WTC11 (cell line): ENCODE data around the gene LFNG. TPM values are rescaled to one million over a fixed set of nuclear protein-coding genes. Genes with fewer than 3 reads are reported as not detected.

Experiments used
- ATAC-seq: fragments of 200-7000 bp; cut with Tn5 transposase; 2 replicates; pipeline ENCODE4 v1.10.0; 2021; ENCODE audit warnings: mild to moderate bottlenecking, moderate library complexity
- CTCF ChIA-PET: fragments of 300-600 bp; sonication (Branson Sonifier 250); formaldehyde crosslinking; loops from one replicate; lab custom pipeline; 2021; ENCODE audit warnings: antibody characterized with exemption; lab: Charles Lee
- POLR2A ChIA-PET: fragments of 350-600 bp; sonication (Branson Sonifier 250); formaldehyde crosslinking; loops from one replicate; lab custom pipeline; 2021; ENCODE audit warnings: antibody characterized with exemption; lab: Charles Lee
- DNase-seq: peaks from one replicate; pipeline ENCODE4 v3.0.0; 2021; ENCODE audit warnings: low spot score
- H3K27ac Mint-ChIP-seq: 2 replicates; pipeline ENCODE4 v1.8.0; 2021; ENCODE audit warnings: mixed read lengths
- H3K27me3 Mint-ChIP-seq: 2 replicates; pipeline ENCODE4 v1.8.0; 2021; ENCODE audit warnings: low read depth, mild to moderate bottlenecking, moderate library complexity, mixed read lengths
- H3K36me3 Mint-ChIP-seq: 2 replicates; pipeline ENCODE4 v1.8.0; 2021; ENCODE audit warnings: mixed read lengths
- H3K4me1 Mint-ChIP-seq: 2 replicates; pipeline ENCODE4 v1.8.0; 2022; ENCODE audit warnings: mixed read lengths
- H3K4me3 Mint-ChIP-seq: 2 replicates; pipeline ENCODE4 v1.8.0; 2021; ENCODE audit warnings: mild to moderate bottlenecking, moderate library complexity, mixed read lengths
- H3K9me3 Mint-ChIP-seq: 2 replicates; pipeline ENCODE4 v1.8.0; 2021; ENCODE audit warnings: mixed read lengths
- ATF2 ChIP-seq: sonication (generic); formaldehyde crosslinking; IDR thresholded peaks from 2 replicates; pipeline ENCODE4 v1.8.1; 2022; ENCODE audit warnings: low read depth, missing genetic modification reagents, borderline replicate concordance
- ATF6 ChIP-seq: sonication (generic); formaldehyde crosslinking; IDR thresholded peaks from 2 replicates; pipeline ENCODE4 v1.8.1; 2023; ENCODE audit warnings: mild to moderate bottlenecking, missing genetic modification reagents
- CREB1 ChIP-seq: sonication (generic); formaldehyde crosslinking; IDR thresholded peaks from 2 replicates; pipeline ENCODE4 v1.8.0; 2023; ENCODE audit warnings: mild to moderate bottlenecking, missing genetic modification reagents
- ELF4 ChIP-seq: sonication (generic); formaldehyde crosslinking; IDR thresholded peaks from 2 replicates; pipeline ENCODE4 v1.8.1; 2022; ENCODE audit warnings: low read depth, mild to moderate bottlenecking, moderate library complexity, missing genetic modification reagents
- ESRRA ChIP-seq: sonication (generic); formaldehyde crosslinking; IDR thresholded peaks from 2 replicates; pipeline ENCODE4 v1.8.1; 2022; ENCODE audit warnings: mild to moderate bottlenecking, missing genetic modification reagents, borderline replicate concordance
- FOXK1 ChIP-seq: sonication (generic); formaldehyde crosslinking; IDR thresholded peaks from 2 replicates; pipeline ENCODE4 v1.8.0; 2022; ENCODE audit warnings: mild to moderate bottlenecking, moderate library complexity, missing genetic modification reagents
- GABPB1 ChIP-seq: sonication (generic); formaldehyde crosslinking; IDR thresholded peaks from 2 replicates; pipeline ENCODE4 v1.8.1; 2023; ENCODE audit warnings: mild to moderate bottlenecking, missing genetic modification reagents
- GRHL2 ChIP-seq: fragments of 250-450 bp; sonication (Bioruptor Pico); IDR thresholded peaks from 2 replicates; pipeline ENCODE4 v1.8.0; 2022; ENCODE audit warnings: mild to moderate bottlenecking, moderate library complexity; ENCODE audit not compliant: insufficient replicate concordance, severe bottlenecking
- GTF2I ChIP-seq: fragments of 250-450 bp; sonication (Bioruptor Pico); conservative IDR thresholded peaks from 2 replicates; pipeline ENCODE4 v1.4.0; 2021; ENCODE audit warnings: mild to moderate bottlenecking
- MAX ChIP-seq: sonication (generic); formaldehyde crosslinking; IDR thresholded peaks from 2 replicates; pipeline ENCODE4 v1.8.0; 2022; ENCODE audit warnings: mild to moderate bottlenecking, missing genetic modification reagents
- MLX ChIP-seq: sonication (generic); formaldehyde crosslinking; IDR thresholded peaks from 2 replicates; pipeline ENCODE4 v1.8.1; 2023; ENCODE audit warnings: mild to moderate bottlenecking, missing genetic modification reagents, moderate library complexity
- MYBL2 ChIP-seq: sonication (generic); formaldehyde crosslinking; IDR thresholded peaks from 2 replicates; pipeline ENCODE4 v1.8.1; 2023; ENCODE audit warnings: mild to moderate bottlenecking, moderate library complexity, missing genetic modification reagents
- NFYB ChIP-seq: sonication (generic); formaldehyde crosslinking; conservative IDR thresholded peaks from 2 replicates; pipeline ENCODE4 v1.8.0; 2022; ENCODE audit warnings: low read depth, missing genetic modification reagents
- NR2C2 ChIP-seq: sonication (generic); formaldehyde crosslinking; IDR thresholded peaks from 2 replicates; pipeline ENCODE4 v1.8.0; 2022; ENCODE audit warnings: mild to moderate bottlenecking, missing genetic modification reagents
- TCF7 ChIP-seq: sonication (generic); formaldehyde crosslinking; IDR thresholded peaks from 2 replicates; pipeline ENCODE4 v1.8.0; 2022; ENCODE audit warnings: mild to moderate bottlenecking, low read depth, missing genetic modification reagents, moderate library complexity
- ZNF138 ChIP-seq: sonication (generic); formaldehyde crosslinking; conservative IDR thresholded peaks from 2 replicates; pipeline ENCODE4 v1.8.1; 2022; ENCODE audit warnings: mild to moderate bottlenecking, moderate library complexity, missing genetic modification reagents
- ZNF423 ChIP-seq: fragments of 250-450 bp; sonication (Bioruptor Pico); IDR thresholded peaks from 2 replicates; pipeline ENCODE4 v2.1.2; 2022; ENCODE audit warnings: mild to moderate bottlenecking, moderate library complexity
- ZNF532 ChIP-seq: fragments of 250-450 bp; sonication (Bioruptor Pico); IDR thresholded peaks from 2 replicates; pipeline ENCODE4 v1.9.0; 2021; ENCODE audit warnings: mild to moderate bottlenecking, borderline replicate concordance
- total RNA-seq: library from RNA; stranded (reverse); gene quantifications from 3 replicates; pipeline ENCODE4 v1.2.3, GENCODE V29; 2021

LFNG gene
- total RNA-seq, 1 experiment from 2014 or later, result 29.4 TPM

GRCh38 chr7:2504889-2505375 lies 14.6 kb upstream of the LFNG start:
- POLR2A ChIA-PET, result no interaction called here

GRCh38 chr7:2505401-2505800 lies 14.2 kb upstream of the LFNG start:
- CTCF ChIA-PET, result interaction anchor here (0.6 to 0.9 kb wide), 2 partner anchors 37 to 105 kb away, joined by 3 to 7 read pairs; no protein-coding TSS in a partner anchor
- Mint-ChIP-seq H3K4me1 (peaks cover 7% of the 10 kb centered on the region), H3K36me3 (no peaks in the 10 kb centered on the region)
- POLR2A ChIA-PET, result no interaction called here
- TF ChIP-seq ATF2 (CRISPR knock-in tag) (no peak), ELF4 (CRISPR knock-in tag) (no peak), MYBL2 (CRISPR knock-in tag) (no peak), GABPB1 (CRISPR knock-in tag) (no peak), MAX (CRISPR knock-in tag) (no peak), CREB1 (CRISPR knock-in tag) (no peak), GTF2I (CRISPR knock-in tag) (no peak), ZNF532 (CRISPR knock-in tag) (no peak), NFYB (CRISPR knock-in tag) (no peak), NR2C2 (no peak), MLX (CRISPR knock-in tag) (no peak)
- TF ChIP-seq, all 79 proteins: peak for 0
- ATAC-seq, result no peak
- H3K27ac Mint-ChIP-seq, result no peak overlapping the region
- H3K27me3 Mint-ChIP-seq, result no peaks in the 10 kb centered on the region; the same call in 1 of the 2 replicates
- H3K9me3 Mint-ChIP-seq, result no peaks in the 10 kb centered on the region
- H3K4me3 Mint-ChIP-seq, result no peak overlapping the region
- no peak for DNase-seq

More at GRCh38 chr7:2504889-2505375, 14.6 kb upstream of the LFNG start:
- TF ChIP-seq ATF6 (CRISPR knock-in tag) (no peak), TCF7 (no peak), ZNF138 (CRISPR knock-in tag) (no peak), FOXK1 (CRISPR knock-in tag) (no peak), ESRRA (CRISPR knock-in tag) (no peak), ZNF423 (CRISPR knock-in tag) (peak; percentile 76), GRHL2 (CRISPR knock-in tag) (no peak)
- TF ChIP-seq, all 79 proteins: peak for 1
- Mint-ChIP-seq H3K9me3 (no peaks in the 10 kb centered on the region), H3K27me3 (no peaks in the 10 kb centered on the region; the same call in 1 of the 2 replicates), H3K4me1 (peaks cover 10% of the 10 kb centered on the region), H3K4me3 (no peak overlapping the region), H3K36me3 (no peaks in the 10 kb centered on the region), H3K27ac (no peak overlapping the region)
- ATAC-seq (no peak), DNase-seq (no peak)
- CTCF ChIA-PET, result interaction anchor here (0.6 to 0.9 kb wide), 2 partner anchors 36 to 106 kb away, joined by 3 to 7 read pairs; no protein-coding TSS in a partner anchor
